HG02973 (cell line): ENCODE data around the gene HS3ST2.
"Not testable (repeated sequence)": the region's sequence is repeated elsewhere in the genome, so short reads cannot be mapped to it uniquely, and the experiment has no call there.

Experiments
- ATAC-seq: cut with Tn5 transposase; IDR thresholded peaks from one replicate; pipeline ENCODE4 v1.9.1; 2021; ENCODE audit warnings: moderate library complexity; ENCODE audit not compliant: unreplicated experiment

HS3ST2 gene

DNA sequence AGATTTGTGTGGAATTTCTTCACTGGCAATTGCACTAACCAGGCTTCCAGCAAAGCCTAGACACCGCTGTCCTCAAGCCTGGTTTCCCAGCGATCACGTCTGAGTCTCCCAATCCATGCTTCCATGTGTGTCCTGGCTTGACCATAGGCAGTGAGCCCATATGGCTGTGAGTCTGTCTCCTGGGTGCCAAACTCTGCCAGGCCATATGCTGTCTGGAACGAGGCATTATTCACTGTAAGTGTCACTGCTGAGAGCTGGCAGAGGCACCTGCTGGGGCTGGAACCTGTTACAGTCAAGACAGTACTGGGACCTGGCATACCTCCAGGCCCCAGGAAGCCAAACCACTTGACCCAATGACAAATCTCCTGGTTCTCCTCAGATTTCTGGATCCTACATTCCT is 60.4 kb downstream of the HS3ST2 start:
- no peak for ATAC-seq

DNA sequence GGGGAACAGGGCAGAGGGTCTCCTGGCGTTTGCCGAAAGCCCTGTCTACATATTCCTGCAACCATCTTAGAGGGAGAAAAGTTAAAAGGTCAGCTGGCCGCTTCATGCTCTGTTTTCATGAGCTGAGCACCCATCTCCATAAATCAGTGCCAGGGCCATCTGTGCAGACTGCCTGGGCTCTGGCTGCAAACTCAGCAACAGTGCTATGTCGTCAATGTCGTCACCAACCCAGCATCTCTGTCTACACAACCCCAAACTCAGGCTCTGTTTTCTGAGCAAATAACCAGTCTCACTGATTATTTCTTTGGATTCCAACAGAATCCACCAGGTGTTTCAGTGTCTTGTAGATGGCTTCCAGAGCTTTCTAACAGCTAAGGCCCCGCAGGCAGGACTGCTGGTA is 65.0 kb downstream of the HS3ST2 start:
- no peak for ATAC-seq

DNA sequence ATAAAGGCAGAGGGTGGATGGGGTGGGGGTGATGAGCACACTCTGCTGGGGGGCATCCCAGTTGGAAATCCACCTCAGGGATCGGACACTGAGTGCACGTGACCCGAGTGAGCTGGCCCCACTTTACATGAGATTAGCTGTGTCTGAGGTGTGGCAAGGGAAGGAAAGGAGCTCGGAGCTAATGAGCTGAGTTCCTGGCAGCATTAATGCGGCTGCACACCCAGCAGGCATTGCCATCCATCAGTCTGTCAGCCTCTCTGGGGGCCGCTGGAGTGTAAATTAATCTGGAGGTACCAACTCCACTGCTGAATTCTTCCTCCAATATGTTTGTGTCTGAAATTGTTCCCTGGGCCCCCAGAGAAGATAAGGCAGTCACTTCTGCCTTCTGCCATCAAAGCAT is 65.5 kb downstream of the HS3ST2 start:
- no peak for ATAC-seq

DNA sequence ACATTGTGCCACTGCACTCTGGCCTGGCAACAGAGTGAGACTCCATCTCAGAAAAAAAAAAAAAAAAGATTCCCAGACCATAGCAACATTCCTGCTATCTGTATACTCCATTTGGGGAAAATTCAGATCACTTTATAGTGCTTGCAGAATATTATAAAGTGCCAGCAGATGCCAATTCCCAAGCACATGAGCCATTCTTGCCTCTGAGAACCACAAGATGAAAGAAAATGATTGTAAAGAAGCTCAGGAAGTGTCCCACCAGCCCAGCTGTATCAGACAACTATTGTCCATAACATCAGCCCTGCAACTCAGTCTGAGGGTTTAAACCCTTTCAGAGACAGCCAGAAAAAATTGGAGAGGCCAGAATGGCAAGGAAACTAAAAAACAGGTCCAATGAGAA is 69.0 kb downstream of the HS3ST2 start:
- no peak for ATAC-seq

DNA sequence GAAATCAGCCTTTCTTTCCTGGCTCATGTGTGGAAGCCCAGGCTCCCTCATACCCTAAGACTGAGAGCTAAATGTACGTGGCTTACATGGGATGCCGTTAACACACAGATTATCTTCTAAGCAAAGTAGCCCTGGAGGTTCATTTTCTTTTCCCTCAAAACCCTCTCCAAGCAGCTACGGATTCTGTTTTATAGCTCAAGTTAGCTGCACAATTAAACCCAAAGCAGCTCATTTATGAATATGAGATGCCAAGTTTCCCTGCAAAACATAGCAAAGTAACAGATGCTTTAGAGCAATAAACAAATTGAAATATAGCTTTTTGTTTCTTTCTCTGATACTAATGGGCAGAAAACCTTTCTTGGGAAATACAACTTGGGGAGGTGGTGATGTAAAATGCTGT is 72.0 kb downstream of the HS3ST2 start:
- no peak for ATAC-seq

DNA sequence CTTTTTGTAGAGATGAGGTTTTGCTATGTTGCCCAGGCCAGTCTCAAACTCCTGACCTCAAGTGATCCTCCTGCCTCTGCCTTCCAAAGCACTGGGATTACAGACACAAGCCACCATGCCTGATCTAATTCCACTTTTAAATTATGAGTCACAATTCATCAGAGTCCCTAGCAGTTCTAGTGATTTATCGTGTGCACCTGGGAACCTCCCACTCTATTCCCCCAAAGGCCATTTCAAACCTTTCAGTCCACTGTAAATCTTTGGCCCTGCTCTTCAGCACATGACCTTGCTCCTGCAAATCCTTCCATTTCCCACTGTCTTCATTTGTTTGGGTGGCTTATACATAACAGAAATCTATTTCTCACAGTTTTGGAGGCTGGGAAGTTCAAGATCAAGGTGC is 73.0 kb downstream of the HS3ST2 start:
- ATAC-seq = no peak

DNA sequence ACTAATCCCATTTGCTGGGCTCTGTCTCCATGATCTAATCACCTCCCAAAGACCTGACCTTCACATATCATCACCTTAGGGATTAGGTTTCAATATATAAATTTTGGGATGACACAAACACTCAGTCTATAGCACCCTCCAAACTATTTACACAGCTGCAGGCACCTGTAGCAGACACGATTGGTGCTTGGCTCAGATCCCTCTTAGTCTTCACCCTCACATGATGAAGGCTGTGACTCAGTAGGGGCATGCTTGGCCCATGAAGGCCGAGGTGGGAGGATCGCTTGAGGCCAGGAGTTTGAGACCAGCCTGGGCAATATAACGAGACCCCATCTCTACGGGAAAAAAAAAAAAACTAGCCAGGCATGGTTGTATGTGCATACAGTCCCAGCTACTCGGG is 73.5 kb downstream of the HS3ST2 start:
- ATAC-seq = no peak

DNA sequence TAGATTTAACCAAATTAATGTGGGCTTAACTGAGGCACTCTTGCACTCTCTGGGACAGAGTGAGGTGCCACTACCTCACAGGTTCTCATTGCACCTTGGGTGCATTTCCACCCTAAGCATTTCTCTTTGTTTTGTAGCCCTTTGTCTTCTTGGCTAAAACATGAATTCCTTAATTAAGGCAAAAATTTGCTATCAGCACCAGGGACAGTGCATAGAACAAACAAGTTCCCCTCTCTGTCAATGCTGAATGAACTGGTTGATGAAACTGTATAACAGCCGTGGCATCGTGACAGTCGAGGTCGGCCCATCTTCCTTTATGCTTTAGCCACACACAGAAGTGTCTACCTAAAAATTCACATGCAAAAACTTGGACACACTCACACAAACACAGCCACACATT is 74.8 kb downstream of the HS3ST2 start:
- no peak for ATAC-seq

DNA sequence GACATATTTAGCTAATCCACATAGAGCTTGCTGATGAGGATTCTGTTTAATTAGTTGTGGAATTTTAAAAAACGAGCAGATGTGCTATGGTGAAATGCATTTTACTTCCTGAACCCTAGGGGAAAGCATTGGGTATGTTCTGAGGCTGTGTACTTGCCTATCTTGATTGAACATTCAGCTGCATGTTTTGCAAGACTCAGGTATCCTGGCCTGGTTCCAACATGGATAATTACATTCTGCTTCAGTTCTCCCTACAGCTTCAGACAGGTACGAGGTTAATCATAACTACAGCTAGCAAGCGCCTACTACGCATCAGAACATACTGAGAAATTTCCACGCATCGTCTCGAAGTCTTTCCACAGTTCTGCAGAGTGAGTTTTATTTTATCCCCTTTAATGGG is 77.0 kb downstream of the HS3ST2 start:
- ATAC-seq = no peak

DNA sequence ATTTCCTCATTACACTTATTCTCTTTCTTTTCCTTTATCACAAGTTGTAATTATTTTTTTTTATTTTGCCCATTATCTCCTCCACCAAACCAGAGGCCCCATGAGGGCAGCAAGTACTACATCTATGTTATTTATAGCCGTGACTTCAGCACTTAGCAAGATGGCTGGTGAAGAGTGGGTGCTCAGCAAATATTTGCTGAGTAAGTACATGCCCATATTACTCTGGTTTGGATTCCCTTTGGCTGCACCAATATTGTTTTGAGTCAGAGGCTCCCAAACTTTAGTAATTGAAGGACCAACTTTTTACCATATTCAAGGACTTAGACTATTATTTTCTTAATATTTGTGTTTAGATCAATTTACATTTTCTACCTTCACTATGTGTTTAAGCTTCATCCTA is 83.2 kb downstream of the HS3ST2 start:
- no peak for ATAC-seq

DNA sequence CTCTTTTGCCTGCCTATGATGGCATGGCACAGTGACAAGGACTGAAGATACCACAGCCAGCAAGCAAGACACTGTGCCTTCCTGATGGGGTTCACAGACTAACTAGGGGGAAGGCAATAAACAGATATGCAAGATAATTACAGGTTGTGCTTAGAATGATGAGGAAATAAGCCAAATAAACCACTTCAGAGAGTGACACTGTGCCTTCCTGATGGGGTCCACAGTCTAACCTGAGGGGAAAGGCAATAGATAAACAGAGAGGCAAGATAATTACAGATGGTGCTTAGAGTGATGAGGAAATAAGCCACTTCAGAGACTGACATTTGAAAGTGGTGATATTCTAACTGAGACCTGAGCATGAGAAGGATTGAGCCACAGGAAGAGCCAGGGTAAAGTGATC is 84.2 kb downstream of the HS3ST2 start:
- no peak for ATAC-seq

DNA sequence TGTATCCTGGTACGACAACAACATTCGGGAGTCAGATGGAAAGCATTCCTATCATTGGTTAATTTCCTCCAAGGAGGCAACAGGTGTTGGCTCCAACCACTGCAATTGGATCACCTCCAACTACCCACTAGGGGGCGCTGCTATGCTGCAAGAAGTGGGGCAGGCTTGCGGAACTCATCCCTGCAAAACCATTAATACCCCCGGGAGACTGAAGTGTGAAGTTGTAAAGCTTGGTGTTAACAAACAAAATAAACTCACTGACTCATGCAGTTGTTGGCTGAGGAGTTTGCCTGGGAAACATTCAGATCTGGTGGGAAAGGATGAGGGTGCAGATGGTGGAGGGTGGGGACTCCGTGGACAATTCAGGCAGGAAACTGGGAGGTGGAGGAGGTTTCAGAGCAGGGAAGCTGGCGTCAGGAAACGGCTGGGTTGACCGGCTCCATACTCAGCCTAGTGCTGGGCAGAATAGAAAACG is 84.9 kb downstream of the HS3ST2 start:
- no peak for ATAC-seq

DNA sequence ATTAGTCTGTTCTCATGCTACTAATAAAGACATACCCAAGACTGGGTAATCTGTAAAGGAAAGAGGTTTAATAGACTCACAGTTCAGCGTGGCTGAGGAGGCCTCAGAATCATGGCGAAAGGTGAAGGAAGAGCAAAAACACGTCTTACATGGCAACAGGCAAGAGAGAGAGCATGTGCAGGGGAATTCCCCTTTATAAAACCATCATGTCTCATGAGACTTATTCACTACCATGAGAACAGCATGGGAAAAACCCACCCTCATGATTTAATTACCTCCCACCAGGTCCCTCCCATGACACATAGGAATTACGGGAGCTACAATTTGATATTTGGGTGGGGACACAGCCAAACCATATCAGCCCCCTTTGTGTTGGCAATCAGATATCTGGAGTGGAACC is 85.6 kb downstream of the HS3ST2 start:
- not testable (repeated sequence) for ATAC-seq

DNA sequence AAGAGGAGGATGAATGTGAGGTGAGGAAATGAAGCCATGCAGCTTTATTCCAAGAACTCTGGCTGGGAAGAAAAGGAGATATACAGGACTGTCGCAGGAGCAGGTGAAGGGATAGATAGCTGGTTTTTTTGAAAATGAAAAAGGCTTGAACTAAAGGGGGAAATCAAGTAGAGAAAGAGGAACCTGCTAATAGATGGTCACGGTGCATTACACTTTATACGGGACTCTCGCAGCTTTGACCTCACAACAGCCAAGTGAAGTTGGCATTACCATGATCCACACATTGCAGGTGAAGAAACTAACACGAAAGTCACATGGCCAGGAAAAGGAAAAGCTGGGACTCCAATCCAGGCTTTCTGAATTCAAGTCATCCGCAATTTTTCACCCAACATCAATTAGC is 86.9 kb downstream of the HS3ST2 start:
- no peak for ATAC-seq

DNA sequence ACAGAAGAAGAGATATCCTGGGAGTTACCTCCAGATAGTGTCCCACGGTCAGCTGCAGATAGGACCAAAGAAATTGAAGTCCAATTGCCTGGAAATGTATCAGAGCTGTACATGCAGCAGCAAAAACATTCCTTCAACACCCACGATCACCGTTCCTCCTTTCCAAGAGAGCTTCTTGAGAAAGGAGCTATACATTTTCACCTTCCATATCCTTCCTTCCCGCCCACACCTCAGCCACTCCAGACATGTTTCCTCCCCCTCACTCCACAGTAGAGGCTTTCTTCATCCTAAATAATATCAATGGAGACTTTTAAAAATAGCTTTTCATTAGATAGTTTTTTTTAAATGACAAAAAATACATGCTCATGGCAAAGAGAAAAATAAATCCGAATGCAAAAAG is 87.6 kb downstream of the HS3ST2 start:
- no peak for ATAC-seq

DNA sequence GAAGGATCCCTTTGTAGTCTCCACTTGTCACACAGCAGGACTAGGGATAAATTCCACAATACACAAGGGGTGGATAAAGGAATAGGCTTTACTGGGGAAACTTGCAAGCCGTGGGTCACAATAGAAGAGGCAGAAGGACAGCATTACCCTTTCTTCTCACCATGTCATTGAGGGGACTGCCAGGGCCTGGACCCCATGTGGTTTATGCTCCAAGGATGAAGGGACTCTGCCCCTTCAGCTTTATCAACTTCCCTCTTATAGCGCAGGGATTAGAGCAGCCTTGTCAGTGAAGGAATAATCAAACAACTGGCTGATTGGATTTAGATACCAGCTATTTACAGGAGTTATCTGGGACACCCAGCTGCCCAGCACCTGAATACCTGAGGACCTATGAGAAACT is 89.8 kb downstream of the HS3ST2 start:
- no peak for ATAC-seq

DNA sequence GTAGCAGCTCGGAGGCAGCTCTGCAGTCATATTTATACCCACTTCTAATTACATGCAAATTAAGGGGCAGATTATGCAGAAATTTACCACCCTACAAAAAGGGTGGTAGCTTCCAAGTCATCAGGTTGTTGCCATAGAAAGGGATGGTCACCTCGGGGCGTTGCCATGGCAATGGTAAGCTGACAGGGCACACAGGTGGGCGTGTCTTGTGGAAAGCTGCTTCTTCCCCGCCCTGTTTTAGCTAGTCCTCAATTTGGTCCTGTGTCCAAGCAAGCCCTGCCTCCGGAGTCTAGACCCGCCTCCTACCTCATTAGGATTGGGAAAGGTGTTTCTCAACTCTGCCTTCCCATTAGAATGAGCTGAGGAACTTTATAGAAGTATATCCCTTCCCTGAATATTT is 98.7 kb downstream of the HS3ST2 start:
- no peak for ATAC-seq

DNA sequence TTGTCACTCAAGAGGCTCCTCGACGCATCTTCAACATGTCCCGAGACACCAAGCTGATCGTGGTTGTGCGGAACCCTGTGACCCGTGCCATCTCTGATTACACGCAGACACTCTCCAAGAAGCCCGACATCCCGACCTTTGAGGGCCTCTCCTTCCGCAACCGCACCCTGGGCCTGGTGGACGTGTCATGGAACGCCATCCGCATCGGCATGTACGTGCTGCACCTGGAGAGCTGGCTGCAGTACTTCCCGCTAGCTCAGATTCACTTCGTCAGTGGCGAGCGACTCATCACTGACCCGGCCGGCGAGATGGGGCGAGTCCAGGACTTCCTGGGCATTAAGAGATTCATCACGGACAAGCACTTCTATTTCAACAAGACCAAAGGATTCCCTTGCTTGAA is 101.0 kb downstream of the HS3ST2 start:
- no peak for ATAC-seq

DNA sequence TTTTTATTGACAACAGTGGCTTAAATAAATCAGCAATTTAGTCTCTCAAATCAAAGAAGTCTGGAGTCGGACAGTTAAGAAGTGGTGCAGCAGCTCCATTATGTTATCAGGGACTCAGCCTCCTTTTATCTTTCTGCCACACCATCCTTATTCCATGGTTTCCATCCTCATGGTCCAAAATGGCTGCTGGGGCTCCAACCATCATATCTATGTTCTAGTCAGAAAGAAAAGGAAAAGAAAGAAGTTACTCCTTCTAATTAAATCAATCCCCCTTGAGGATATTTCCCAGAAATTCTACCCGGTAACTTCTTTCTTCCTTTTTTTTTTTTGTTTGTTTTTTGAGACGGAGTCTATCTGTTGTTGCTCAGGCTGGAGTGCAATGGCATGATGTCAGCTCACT is 109.5 kb downstream of the HS3ST2 start:
- no peak for ATAC-seq

DNA sequence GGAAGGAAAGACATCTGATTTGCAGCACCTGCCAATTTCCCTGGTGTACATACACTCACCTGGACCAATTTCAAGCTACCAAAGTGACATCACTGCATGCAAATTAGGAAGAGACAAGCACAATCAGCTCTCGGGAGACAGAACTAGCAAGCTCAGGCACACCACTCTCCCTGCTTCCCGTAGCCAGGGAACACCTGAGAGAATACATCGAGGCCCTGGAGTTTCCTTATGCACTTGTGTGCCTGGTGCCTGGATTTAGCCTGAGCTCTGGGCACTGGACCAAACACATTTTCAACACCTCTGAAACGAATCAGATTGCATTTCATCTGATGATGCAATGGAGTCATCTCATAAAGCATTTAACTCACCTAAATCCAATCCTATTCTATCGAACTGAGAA is 110.5 kb downstream of the HS3ST2 start:
- ATAC-seq = no peak

DNA sequence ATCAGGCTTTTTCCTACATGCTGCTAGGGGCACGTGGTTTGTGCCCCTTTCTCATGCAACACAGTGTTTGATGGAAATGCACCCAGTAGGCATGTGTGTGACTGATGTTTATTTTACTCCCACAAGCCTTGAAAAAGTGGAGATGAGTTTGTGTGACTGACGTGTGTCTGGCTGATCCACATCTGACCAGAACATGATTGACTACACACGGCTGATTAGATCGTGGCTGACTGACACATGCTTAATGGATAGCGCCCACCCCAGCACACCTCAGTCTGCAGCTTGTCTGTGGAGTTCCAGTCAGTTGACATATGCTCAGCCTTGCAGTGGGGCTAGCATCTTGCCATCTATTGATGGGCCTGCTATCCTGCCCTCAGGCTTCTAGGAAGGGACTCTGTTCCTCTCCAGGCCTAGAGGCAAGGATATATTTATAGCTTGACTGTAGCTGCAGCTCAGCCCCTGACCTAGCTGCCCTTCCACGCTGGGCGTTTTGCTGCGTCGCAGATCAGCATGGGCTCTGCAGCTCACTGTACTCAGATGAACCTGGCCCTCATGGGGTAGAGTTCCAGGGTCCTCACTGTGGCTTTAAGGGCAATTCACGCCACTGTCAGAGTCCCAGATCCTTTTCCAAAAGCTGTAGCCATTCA is 112.3 kb downstream of the HS3ST2 start:
- no peak for ATAC-seq

DNA sequence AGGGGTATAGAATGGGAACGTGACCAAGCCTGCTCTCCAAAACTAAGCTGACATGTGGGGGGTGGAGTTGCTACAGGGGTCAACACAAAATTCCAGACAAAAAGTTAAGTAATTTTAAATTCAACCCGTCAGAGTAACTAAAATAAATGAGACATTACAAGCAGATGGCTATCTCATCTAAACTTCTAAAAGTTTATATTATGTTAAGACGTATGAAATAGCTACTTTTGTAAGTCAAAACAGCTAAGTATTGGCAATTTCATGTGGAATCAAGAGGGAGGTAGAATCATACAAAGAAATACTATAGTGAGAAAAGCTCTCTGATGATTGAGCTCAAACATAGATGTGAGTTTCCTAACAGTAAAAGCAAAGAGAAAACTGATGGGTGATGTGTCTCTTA is 113.3 kb downstream of the HS3ST2 start:
- ATAC-seq = no peak

DNA sequence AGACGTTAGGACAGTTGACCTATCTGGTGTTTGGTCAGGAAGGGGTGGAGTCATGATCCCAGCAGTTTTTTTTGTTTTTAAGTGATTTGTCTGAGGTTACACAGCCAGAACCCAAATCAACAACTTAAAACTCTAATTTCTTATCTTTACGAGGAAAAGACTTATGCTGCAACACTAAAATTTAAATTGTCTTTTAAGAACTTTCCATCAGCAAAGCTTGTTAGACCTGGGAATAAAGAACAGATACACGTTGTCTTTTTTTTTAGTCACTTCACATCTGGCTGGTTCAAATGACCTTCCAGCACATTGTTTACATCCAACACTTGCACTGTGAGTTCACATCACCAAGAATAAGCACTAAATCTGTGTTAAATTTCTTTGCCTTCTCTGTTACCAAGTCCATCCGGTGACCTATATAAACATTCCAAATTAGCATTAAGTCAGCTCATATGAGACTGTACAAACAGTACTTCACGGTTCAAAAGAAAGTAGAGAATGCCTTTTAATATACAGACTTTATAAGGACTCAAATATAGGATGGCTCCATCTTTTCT is 115.0 kb downstream of the HS3ST2 start:
- ATAC-seq = no peak
